Uterus (tissue), 4 donors: ENCODE results near the gene ARHGAP19. TPM values are rescaled to one million over a fixed set of nuclear protein-coding genes. Genes with fewer than 3 reads are reported as not detected.
A peak's percentile ranks its signal among the peaks of the same experiment; 100 is the strongest.

Experiments
- DNase-seq, 2 donors: peaks; one replicate each; pipeline ENCODE4 v3.0.0-alpha.2; 2019 to 2020
- H3K27ac ChIP-seq, 2 donors: fragments of 200-600 bp; sonication (generic); 1 replicate in 1 of 2; 2 replicates in 1 of 2; pipeline ENCODE4 v1.5.1; 2016 to 2018
- H3K27me3 ChIP-seq, 2 donors: fragments of 200-600 bp; sonication (generic); one replicate each; pipeline ENCODE4 v1.5.1; 2018 to 2019; ENCODE audit warnings: control low read depth in 1 of 2
- H3K36me3 ChIP-seq, 2 donors: fragments of 200-600 bp; sonication (generic); one replicate each; pipeline ENCODE4 v1.5.1; 2019; ENCODE audit warnings: control low read depth in 1 of 2
- H3K4me1 ChIP-seq, 2 donors: fragments of 200-600 bp; sonication (generic); one replicate each; pipeline ENCODE4 v1.5.1; 2018 to 2019; ENCODE audit warnings: control low read depth in 1 of 2
- H3K4me3 ChIP-seq, 2 donors: fragments of 200-600 bp; sonication (generic); 1 replicate in 1 of 2; 2 replicates in 1 of 2; pipeline ENCODE4 v1.5.1; 2018 to 2019; ENCODE audit warnings: mild to moderate bottlenecking in 1 of 2
- H3K9me3 ChIP-seq, 2 donors: fragments of 200-600 bp; sonication (generic); one replicate each; pipeline ENCODE4 v1.5.1; 2019; ENCODE audit warnings: control low read depth in 1 of 2
- CTCF ChIP-seq, 4 experiments: fragments of 200-600 bp in 2 of 4; fragments of 450-650 bp in 2 of 4; sonication (generic) in 2 of 4; IDR thresholded peaks; one replicate each; pipeline ENCODE4 v1.5.1; 2016 to 2019; ENCODE audit warnings: antibody characterized with exemption in 4 of 4, mild to moderate bottlenecking in 2 of 4, moderate library complexity in 1 of 4
- POLR2A ChIP-seq, 2 donors: fragments of 450-650 bp; IDR thresholded peaks; one replicate each; pipeline ENCODE4 v1.6.1; 2016; ENCODE audit warnings: antibody characterized with exemption in 2 of 2, mild to moderate bottlenecking in 1 of 2, moderate library complexity in 1 of 2
- intact Hi-C: fragments of 100-400 bp; cut with DNase I; formaldehyde crosslinking; loops from one replicate; pipeline ENCODE4 v1.15.1; 2023; ENCODE audit warnings: low total_unique reads
- total RNA-seq, 4 donors: library from RNA; depleted of rRNA in 3 of 4; stranded (reverse); fragments of >200 nt in 3 of 4; gene quantifications; one replicate each; pipeline versions ENCODE4 v1.1.0 to v1.2.4, GENCODE V29; 2014 to 2023
- donor health status: DM: yes; HTN: yes; CAD: no.

The ARHGAP19 gene
- total RNA-seq, 4 donors from 2014 or later, result 5.3 to 25.8 (median 14.0) TPM

GRCh38 chr10:97320480-97321031, 28.1 kb upstream of the ARHGAP19 start:
- no peak for TF ChIP-seq POLR2A (IDR thresholded peaks at IDR 0.05)
- TF ChIP-seq CTCF (IDR thresholded peaks at IDR 0.05), result no peak
- DNase-seq, result no peak
- H3K4me3 ChIP-seq, result peak overlapping the region; percentile 75 to 99
- H3K27me3 ChIP-seq, result no peaks in the 10 kb centered on the region
- intact Hi-C loops, result no loop called here
- no peaks in the 10 kb centered on the region for H3K36me3 ChIP-seq
- peak overlapping the region; percentile 97 to 99 for H3K27ac ChIP-seq
- peaks cover 0 to 11% of the 10 kb centered on the region in 2 donors for H3K4me1 ChIP-seq
- no peaks in the 10 kb centered on the region for H3K9me3 ChIP-seq

- Histone ChIP-seq H3K4me1 (peaks cover 0 to 11% of the 10 kb centered on the region in 2 donors), H3K27ac (peak overlapping the region; percentile 97 to 99), H3K36me3 (no peaks in the 10 kb centered on the region), H3K27me3 (no peaks in the 10 kb centered on the region), H3K4me3 (peak overlapping the region; percentile 75 to 99), H3K9me3 (no peaks in the 10 kb centered on the region)
- TF ChIP-seq POLR2A (IDR thresholded peaks at IDR 0.05), result no peak
- TF ChIP-seq CTCF (IDR thresholded peaks at IDR 0.05), result no peak
- intact Hi-C loops, result no loop called here
- DNase-seq, result peak in 1 of 2 donors; percentile 26
Observed at GRCh38 chr10:97319671-97320479, 27.4 kb upstream of the ARHGAP19 start.

DNA sequence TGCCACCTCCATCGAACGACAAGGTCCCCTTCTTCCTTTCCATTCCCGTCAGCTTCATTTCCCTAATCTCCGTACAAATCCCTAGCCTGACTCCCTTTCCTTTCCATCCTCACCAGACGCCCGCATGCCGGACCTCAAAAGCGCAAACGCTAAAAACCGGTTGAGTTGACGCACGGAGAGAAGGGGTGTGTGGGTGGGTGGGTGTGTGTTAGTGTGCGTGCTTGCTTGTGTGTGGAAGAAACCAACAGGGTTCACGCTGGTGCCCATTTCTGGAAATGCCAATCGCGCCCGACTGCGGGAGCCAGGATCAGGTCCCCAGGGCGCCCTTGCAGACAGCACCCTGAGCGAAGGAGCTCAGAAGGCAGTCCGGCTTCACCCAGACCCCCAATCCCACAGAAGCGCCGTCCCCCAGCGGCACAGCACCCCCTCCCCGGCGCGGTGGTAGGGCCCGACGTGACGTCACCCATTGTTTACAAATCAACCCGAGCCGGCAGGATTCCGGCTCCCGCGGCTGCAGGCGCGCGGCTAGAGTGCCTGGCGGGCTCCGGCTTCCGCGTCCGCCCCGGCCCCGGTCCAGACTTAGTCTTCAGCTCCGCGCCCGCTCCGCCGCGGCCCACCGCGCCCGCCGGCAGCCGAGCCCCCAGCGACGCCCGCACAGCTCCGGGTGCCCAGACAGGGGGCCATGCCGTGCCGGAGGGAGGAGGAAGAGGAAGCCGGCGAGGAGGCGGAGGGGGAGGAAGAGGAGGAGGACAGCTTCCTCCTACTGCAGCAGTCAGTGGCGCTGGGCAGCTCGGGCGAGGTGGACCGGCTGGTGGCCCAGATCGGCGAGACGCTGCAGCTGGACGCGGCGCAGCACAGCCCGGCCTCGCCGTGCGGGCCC, 26.6 kb upstream of the ARHGAP19 start, which contains the start of gene FRAT1:
FRAT1 (plus strand) TSS at position 500 of the 880 bp plus-strand sequence; CDS start at position 683, 183 bp downstream.
- peak; percentile 87 to 90 for DNase-seq
- Histone ChIP-seq H3K27me3 (no peaks in the 10 kb centered on the region), H3K4me3 (peak within 1 kb of the TSS; percentile 75 to 99), H3K27ac (peak within 1 kb of the TSS; percentile 97 to 99), H3K36me3 (no peaks in the 10 kb centered on the region), H3K9me3 (no peaks in the 10 kb centered on the region), H3K4me1 (peaks cover 0 to 11% of the 10 kb centered on the region in 2 donors)
- intact Hi-C loops, result no loop called here
- TF ChIP-seq POLR2A (IDR thresholded peaks at IDR 0.05), result peak; percentile 47 to 84
- peak in 1 of 4 experiments; percentile 4 for TF ChIP-seq CTCF (IDR thresholded peaks at IDR 0.05)

- intact Hi-C loops, result no loop called here
- no peak overlapping the region for H3K4me3 ChIP-seq
- H3K36me3 ChIP-seq, result no peaks in the 10 kb centered on the region
- no peak overlapping the region for H3K27ac ChIP-seq
- H3K27me3 ChIP-seq, result no peaks in the 10 kb centered on the region
- no peak for TF ChIP-seq POLR2A (IDR thresholded peaks at IDR 0.05)
- TF ChIP-seq CTCF (IDR thresholded peaks at IDR 0.05), result no peak
- DNase-seq, result no peak
- no peaks in the 10 kb centered on the region for H3K4me1 ChIP-seq
- H3K9me3 ChIP-seq, result no peaks in the 10 kb centered on the region
Observed at GRCh38 chr10:97314671-97315070, 22.2 kb upstream of the ARHGAP19 start.
